GM21381 (cell line): ENCODE results near the gene COX7B.
"Not testable (repeated sequence)": the region's sequence is repeated elsewhere in the genome, so short reads cannot be mapped to it uniquely, and the experiment has no call there.

Source experiments
- ATAC-seq: cut with Tn5 transposase; IDR thresholded peaks from one replicate; pipeline ENCODE4 v1.9.1; 2021; ENCODE audit warnings: mild to moderate bottlenecking, moderate library complexity; ENCODE audit not compliant: unreplicated experiment

The COX7B gene

GRCh38 chrX:77899081-77899828, at the start of gene COX7B:
Gene COX7B, plus strand, starts transcription at chrX:77899468. Its CDS starts 86 bp downstream, at chrX:77899554.
- ATAC-seq = peak; percentile 60

- no peak for ATAC-seq
Observed at GRCh38 chrX:77875372-77875771, 23.9 kb upstream of the COX7B start.

GRCh38 chrX:77881418-77881817, 17.9 kb upstream of the COX7B start:
- not testable (repeated sequence) for ATAC-seq

- ATAC-seq = no peak
Observed at GRCh38 chrX:77892887-77893286, 6.4 kb upstream of the COX7B start.

GRCh38 chrX:77893713-77894112, 5.6 kb upstream of the COX7B start:
- no peak for ATAC-seq

- ATAC-seq = peak; percentile 89
Observed at GRCh38 chrX:77894921-77895886, 4.1 kb upstream of the COX7B start, which contains the start of gene MAGT1. Gene MAGT1, minus strand, starts transcription at chrX:77895435. Its CDS starts 25 bp downstream, at chrX:77895410.

GRCh38 chrX:77900688-77901087, 1.4 kb downstream of the COX7B start:
- no peak for ATAC-seq

- ATAC-seq = no peak
Observed at GRCh38 chrX:77901506-77901905, 2.2 kb downstream of the COX7B start.

- peak; percentile 95 for ATAC-seq
Observed at GRCh38 chrX:77910108-77910840, 11.0 kb downstream of the COX7B start, which contains the start of gene ATP7A. Gene ATP7A, plus strand, starts transcription at chrX:77910693. Its CDS starts 60,949 bp downstream, at chrX:77971642.

- ATAC-seq = peak; percentile 52
Observed at GRCh38 chrX:77917294-77917933, 18.1 kb downstream of the COX7B start.

- ATAC-seq = no peak
Observed at GRCh38 chrX:77918568-77918967, 19.3 kb downstream of the COX7B start.

- not testable (repeated sequence) for ATAC-seq
Observed at GRCh38 chrX:77919370-77919769, 20.1 kb downstream of the COX7B start.

- ATAC-seq = no peak
Observed at GRCh38 chrX:77922787-77923186, 23.5 kb downstream of the COX7B start.

- no peak for ATAC-seq
Observed at GRCh38 chrX:77924320-77924859, 25.1 kb downstream of the COX7B start.

GRCh38 chrX:77925764-77926163, 26.5 kb downstream of the COX7B start:
- ATAC-seq = no peak

GRCh38 chrX:77930581-77930980, 31.3 kb downstream of the COX7B start:
- ATAC-seq = no peak

- no peak for ATAC-seq
Observed at GRCh38 chrX:77935886-77936285, 36.6 kb downstream of the COX7B start.

- no peak for ATAC-seq
Observed at GRCh38 chrX:77936299-77936698, 37.0 kb downstream of the COX7B start.

- no peak for ATAC-seq
Observed at GRCh38 chrX:77937291-77937690, 38.0 kb downstream of the COX7B start.

GRCh38 chrX:77938083-77938680, 38.9 kb downstream of the COX7B start:
- no peak for ATAC-seq
